HEK293T (cell line): ENCODE data around the gene FNDC3B.

Experiments
- ARNT ChIP-seq: fragments of 450-650 bp; IDR thresholded peaks from 2 replicates; pipeline ENCODE4 v1.6.1; 2017; ENCODE audit warnings: mild to moderate bottlenecking
- BHLHE40 ChIP-seq: fragments of 450-650 bp; IDR thresholded peaks from 2 replicates; pipeline ENCODE4 v1.6.1; 2016; ENCODE audit warnings: mild to moderate bottlenecking, moderate library complexity, borderline replicate concordance
- ELF4 ChIP-seq: fragments of 450-650 bp; IDR thresholded peaks from 2 replicates; pipeline ENCODE4 v1.6.1; 2017; ENCODE audit warnings: antibody characterized with exemption
- FOXA1 ChIP-seq: fragments of 450-650 bp; IDR thresholded peaks from 2 replicates; pipeline ENCODE4 v1.6.1; 2016; ENCODE audit warnings: mild to moderate bottlenecking
- FOXK2 ChIP-seq: fragments of 450-650 bp; IDR thresholded peaks from 2 replicates; pipeline ENCODE4 v1.6.1; 2016; ENCODE audit warnings: mild to moderate bottlenecking
- FOXM1 ChIP-seq: fragments of 450-650 bp; IDR thresholded peaks from 2 replicates; pipeline ENCODE4 v1.6.1; 2017; ENCODE audit warnings: mild to moderate bottlenecking, borderline replicate concordance
- HDGF ChIP-seq: fragments of 450-650 bp; IDR thresholded peaks from 2 replicates; pipeline ENCODE4 v1.6.1; 2017; ENCODE audit warnings: antibody characterized with exemption, borderline replicate concordance
- LEF1 ChIP-seq: fragments of 450-650 bp; IDR thresholded peaks from 2 replicates; pipeline ENCODE4 v1.6.1; 2017; ENCODE audit warnings: mild to moderate bottlenecking, borderline replicate concordance
- NFRKB ChIP-seq: fragments of 450-650 bp; IDR thresholded peaks from 2 replicates; pipeline ENCODE4 v1.6.1; 2016; ENCODE audit warnings: mild to moderate bottlenecking, moderate library complexity
- SP1 ChIP-seq: fragments of 450-650 bp; IDR thresholded peaks from 2 replicates; pipeline ENCODE4 v1.6.1; 2017
- SUZ12 ChIP-seq: fragments of 450-650 bp; IDR thresholded peaks from 2 replicates; pipeline ENCODE4 v1.6.1; 2016; ENCODE audit warnings: mild to moderate bottlenecking
- TARDBP ChIP-seq: fragments of 450-650 bp; IDR thresholded peaks from 2 replicates; pipeline ENCODE4 v1.6.1; 2016
- ZNF384 ChIP-seq: fragments of 450-650 bp; IDR thresholded peaks from 2 replicates; pipeline ENCODE4 v1.6.1; 2016

DNA sequence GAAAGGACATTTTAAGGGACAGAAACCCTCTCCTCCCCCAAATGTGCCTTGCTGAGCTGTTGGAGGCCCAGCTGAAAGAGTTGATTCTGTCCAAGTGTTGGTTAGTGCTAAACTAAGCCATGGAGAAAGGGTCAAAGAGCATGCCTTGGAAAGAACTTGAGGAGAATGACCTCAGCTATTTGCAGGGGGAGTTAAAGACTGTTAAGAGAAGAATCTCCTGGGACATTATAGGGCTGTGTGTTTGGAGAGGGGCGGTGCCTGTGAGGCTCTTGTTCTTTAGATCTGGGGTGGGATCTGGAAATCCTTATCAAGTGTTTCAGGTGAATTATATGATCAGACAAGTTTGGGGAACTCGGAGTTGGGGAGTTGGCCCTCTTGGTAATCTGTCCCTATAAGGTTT lies 13.0 kb downstream of the FNDC3B start:
- no peak for TF ChIP-seq ARNT
- TF ChIP-seq HDGF = no peak
- no peak for TF ChIP-seq NFRKB
- TF ChIP-seq BHLHE40 = no peak
- TF ChIP-seq SP1 = no peak
- no peak for TF ChIP-seq FOXM1
- TF ChIP-seq ZNF384 = no peak
- no peak for TF ChIP-seq ELF4
- no peak for TF ChIP-seq TARDBP
- no peak for TF ChIP-seq FOXA1
- no peak for TF ChIP-seq FOXK2
- no peak for TF ChIP-seq SUZ12
- no peak for TF ChIP-seq LEF1
